K562 (cell line): Measurements from ENCODE around the gene CERS6. TPM values are rescaled to one million over a fixed set of nuclear protein-coding genes. Genes with fewer than 3 reads are reported as not detected.
A peak's percentile ranks its signal among the peaks of the same experiment; 100 is the strongest.

Source experiments
- ATAC-seq: fragments of 200-7000 bp; cut with Tn5 transposase; 3 replicates; pipeline ENCODE4 v1.9.1; 2020; ENCODE audit warnings: moderate library complexity
- BruUV-seq: library from RNA; stranded (reverse); fragments of 400-500 nt; replicated peaks from 2 replicates; lab custom pipeline; 2021; lab: Mats Ljungman, UMichigan
- CTCF ChIA-PET: fragments of 300-600 bp; formaldehyde crosslinking; extraction: SDS; loops from one replicate; lab custom pipeline; 2021; ENCODE audit warnings: low intra/inter-chr PET ratio; lab: Yijun Ruan, JAX
- POLR2A ChIA-PET: fragments of 300-600, 350-650 bp; sonication (Branson Sonifier 250); formaldehyde crosslinking; extraction: SDS; loops from one replicate; lab custom pipeline; 2021; ENCODE audit warnings: antibody characterized with exemption, inconsistent platforms; lab: Yijun Ruan, JAX
- DNase-seq, 4 experiments: peaks; one replicate each; pipeline versions ENCODE4 v3.0.0 to v3.0.0-alpha.2; 2011 to 2018; ENCODE audit warnings: low spot score in 3 of 4, mixed read lengths in 3 of 4; ENCODE audit errors: extremely low read depth in 1 of 4
- FAIRE-seq: peaks from 2 replicates; lab custom pipeline; 2011; peaks lifted over from hg19 to GRCh38; lab: Jason Lieb, UNC
- H2AFZ ChIP-seq: 2 replicates; pipeline ENCODE4 v1.6.0; 2011; ENCODE audit warnings: low read depth, low read length, control low read depth, inconsistent platforms
- H3K27ac ChIP-seq: fragments of 200-600 bp; 3 replicates; pipeline ENCODE4 v1.8.0; 2011; ENCODE audit warnings: low read depth, mild to moderate bottlenecking, control low read depth, inconsistent platforms, low read length, moderate library complexity, mixed read lengths; ENCODE audit errors: extremely low read depth
- H3K27me3 ChIP-seq, 2 experiments: fragments of 300-600 bp in 1 of 2; 2 replicates in 1 of 2; 3 replicates in 1 of 2; pipeline versions ENCODE4 v1.6.0 to v1.8.0; 2011; ENCODE audit warnings: inconsistent platforms in 2 of 2, low read length in 2 of 2, mild to moderate bottlenecking in 1 of 2, mixed read lengths in 1 of 2, moderate library complexity in 1 of 2; ENCODE audit not compliant: control insufficient read depth in 2 of 2, insufficient read depth in 2 of 2
- H3K36me3 ChIP-seq: fragments of 300-600 bp; 3 replicates; pipeline ENCODE4 v1.8.0; 2011; ENCODE audit warnings: mild to moderate bottlenecking, low read length, inconsistent platforms; ENCODE audit not compliant: control insufficient read depth, insufficient read depth
- H3K4me1 ChIP-seq, 2 experiments: fragments of 200-600 bp in 1 of 2; replicated peaks in 1 of 2; 2 replicates in 1 of 2; 3 replicates in 1 of 2; pipeline versions ENCODE4 v1.5.1 to v1.8.0; 2011; ENCODE audit warnings: inconsistent platforms in 2 of 2, low read length in 2 of 2, mild to moderate bottlenecking in 1 of 2, mixed read lengths in 1 of 2, moderate library complexity in 1 of 2; ENCODE audit not compliant: control insufficient read depth in 2 of 2, insufficient read depth in 2 of 2
- H3K4me2 ChIP-seq: 2 replicates; pipeline ENCODE4 v1.6.1; 2011; ENCODE audit warnings: low read length, control low read depth, inconsistent platforms, mixed read lengths; ENCODE audit not compliant: insufficient read depth
- H3K4me3 ChIP-seq: fragments of 200-600 bp; sonication (generic), shearing (Covaris generic); 2 replicates; pipeline ENCODE4 v1.5.1; 2016; ENCODE audit warnings: control low read depth, inconsistent platforms
- H3K79me2 ChIP-seq: fragments of 200-600 bp; 3 replicates; pipeline ENCODE4 v1.8.0; 2011; ENCODE audit warnings: low read length, inconsistent platforms; ENCODE audit not compliant: control insufficient read depth, insufficient read depth
- H3K9ac ChIP-seq, 2 experiments: 2 replicates each; pipeline versions ENCODE4 v1.6.0 to v1.6.1; 2011; ENCODE audit warnings: low read depth in 2 of 2, low read length in 2 of 2, control low read depth in 1 of 2, inconsistent platforms in 1 of 2, mild to moderate bottlenecking in 1 of 2, mixed read lengths in 1 of 2; ENCODE audit not compliant: insufficient read depth in 1 of 2
- H3K9me1 ChIP-seq: one replicate; pipeline ENCODE4 v1.6.0; 2011; ENCODE audit warnings: inconsistent platforms, mild to moderate bottlenecking, low read length, moderate library complexity; ENCODE audit not compliant: control insufficient read depth, insufficient read depth
- H3K9me3 ChIP-seq: replicated peaks from 2 replicates; pipeline ENCODE4 v1.5.1; 2011; ENCODE audit warnings: low read depth, low read length, inconsistent platforms; ENCODE audit not compliant: control insufficient read depth, insufficient read depth
- H4K20me1 ChIP-seq: replicated peaks from 2 replicates; pipeline ENCODE4 v1.6.1; 2011; ENCODE audit warnings: low read length, inconsistent platforms, mixed read lengths; ENCODE audit not compliant: control insufficient read depth, insufficient read depth
- ATF3 ChIP-seq, 2 experiments: fragments of 450-650 bp in 1 of 2; sonication (generic) in 1 of 2; formaldehyde crosslinking in 1 of 2; IDR thresholded peaks in 1 of 2; conservative IDR thresholded peaks in 1 of 2; 2 replicates each; pipeline versions ENCODE4 v1.6.1 to v1.8.1; 2016 to 2023; ENCODE audit warnings: mild to moderate bottlenecking in 2 of 2, moderate library complexity in 2 of 2, inconsistent platforms in 1 of 2, missing genetic modification reagents in 1 of 2
- BCOR ChIP-seq: fragments of 450-650 bp; IDR thresholded peaks from 2 replicates; pipeline ENCODE4 v1.6.1; 2016
- NBN ChIP-seq: fragments of 450-650 bp; IDR thresholded peaks from 2 replicates; pipeline ENCODE4 v1.6.1; 2016; ENCODE audit warnings: low read depth, mild to moderate bottlenecking
- RBM25 ChIP-seq: fragments of 200-400 bp; formaldehyde crosslinking; IDR thresholded peaks from 2 replicates; pipeline ENCODE4 v1.6.1; 2018; ENCODE audit warnings: low read length, low read depth, moderate library complexity; ENCODE audit not compliant: severe bottlenecking
- ZNF121 ChIP-seq: sonication (generic); formaldehyde crosslinking; conservative IDR thresholded peaks from 2 replicates; pipeline ENCODE4 v1.8.0; 2022; ENCODE audit warnings: missing genetic modification reagents
- WGBS: fragments of 100-300 bp; shearing (Covaris generic); methylation state at CpG from one replicate; pipeline ENCODE4 v1.1.6; 2016; ENCODE audit warnings: low coverage, mixed read lengths; ENCODE audit not compliant: insufficient coverage; ENCODE audit errors: missing lambda C conversion rate; 5-methylcytosine and 5-hydroxymethylcytosine counted together
- in situ Hi-C: fragments of 300-500 bp; cut with MboI; formaldehyde crosslinking; loops from 4 replicates; pipeline ENCODE4 v1.15.0; 2018; ENCODE audit warnings: inconsistent platforms, mixed read lengths
- intact Hi-C: fragments of 100-400 bp; cut with micrococcal nuclease; formaldehyde crosslinking; loops from 2 replicates; pipeline ENCODE4 v1.14.2; 2022
- polyA plus RNA-seq, 8 experiments: library from polyadenylated mRNA; depleted of rRNA in 4 of 8; stranded (reverse) in 5 of 8; unstranded in 3 of 8; fragments of >200 nt; fragmentation: Nextera tagmentation in 2 of 8; fragmentation: Illumina TruSeq in 1 of 8; extraction: Ambion mirVana in 2 of 8; extraction: Trizol in 1 of 8; gene quantifications; 2 replicates each; pipeline versions ENCODE4 v1.2.1 to v1.2.3, GENCODE V29; 2011 to 2014; ENCODE audit warnings: inconsistent platforms in 1 of 8, missing spikeins in 1 of 8
- total RNA-seq, 7 experiments: library from RNA; depleted of rRNA in 6 of 7; stranded (reverse); fragments of >200 nt in 6 of 7; fragmentation: Illumina TruSeq in 2 of 7; extraction: Trizol in 2 of 7; gene quantifications; 2 replicates each; pipeline versions ENCODE4 v1.2.1 to v1.2.3, GENCODE V29; 2011 to 2021; ENCODE audit warnings: low replicate concordance in 1 of 7

CERS6 gene
- total and polyA plus RNA-seq, 9 of the 15 experiments (the other 6 are each of a cell fraction or from before 2014, with no cell fraction given), result 1.6 to 13.6 (median 11.4) TPM

GRCh38 chr2:168462543-168463045 lies 6.5 kb downstream of the CERS6 start:
- peaks cover 61% of the 10 kb centered on the region for H3K79me2 ChIP-seq
- no peak overlapping the region for H3K4me2 ChIP-seq
- H3K9ac ChIP-seq, result no peak overlapping the region
- no peak overlapping the region for H3K4me3 ChIP-seq
- ChIA-PET POLR2A (interaction anchor here (0.6 to 1.2 kb wide), 3 partner anchors 8 to 16 kb away, joined by 3 to 5 read pairs (median 3); no protein-coding TSS in a partner anchor), CTCF (no interaction called here)
- no peaks in the 10 kb centered on the region for H3K9me3 ChIP-seq
- no peaks in the 10 kb centered on the region for H3K36me3 ChIP-seq
- BruUV-seq, result no TSS peak
- FAIRE-seq (no peak), DNase-seq (no peak), ATAC-seq (no peak)
- in situ Hi-C loops (no loop called here), intact Hi-C loops (no loop called here)
- 0 out of 2 replicates have a peak, but pooled peaks cover 6% of the 10 kb centered on the region for H4K20me1 ChIP-seq
- no peaks in the 10 kb centered on the region for H3K27me3 ChIP-seq
- H2AFZ ChIP-seq, result no peak overlapping the region
- H3K9me1 ChIP-seq, result no peaks in the 10 kb centered on the region
- no peak overlapping the region for H3K27ac ChIP-seq
- TF ChIP-seq ZNF121 (CRISPR knock-in tag) (peak; percentile 98), BCOR (0 out of 2 replicates have a peak, but pooled peaks have one; percentile 12), RBM25 (peak; percentile 56), NBN (no peak), ATF3 (IDR thresholded peaks at IDR 0.05) (no peak), ATF3 (CRISPR knock-in tag; conservative IDR thresholded peaks at IDR 0.05) (no peak)
- WGBS, result 53% methylated on average over 2 of the region's 2 CpGs
- H3K4me1 ChIP-seq, result peaks cover under 1 to 18% of the 10 kb centered on the region in 2 experiments; a peak in 3 of 5 replicates
